Measurements from ENCODE around the gene TICRR.
A peak's percentile ranks its signal among the peaks of the same experiment; 100 is the strongest.

The TICRR gene

GRCh38 chr15:89672221-89673164 lies 97.2 kb downstream of the TICRR start:
- H3K4me3 ChIP-seq (ENCODE audit: low read depth, low read length) = no peak overlapping the region
- TF ChIP-seq CTCF (IDR thresholded peaks at IDR 0.05; ENCODE audit: borderline replicate concordance, insufficient read depth, low read depth, low read length) = no peak

- peak; percentile 74 for TF ChIP-seq CTCF (IDR thresholded peaks at IDR 0.05; ENCODE audit: borderline replicate concordance, insufficient read depth, low read depth, low read length)
- H3K4me3 ChIP-seq (ENCODE audit: low read depth, low read length) = no peak overlapping the region
These were observed 97.9 kb downstream of the TICRR start for GRCh38 chr15:89673165-89673512.

GRCh38 chr15:89674526-89674925 lies 99.3 kb downstream of the TICRR start:
- H3K4me3 ChIP-seq (ENCODE audit: low read depth, low read length) = no peak overlapping the region
- TF ChIP-seq CTCF (IDR thresholded peaks at IDR 0.05; ENCODE audit: borderline replicate concordance, insufficient read depth, low read depth, low read length) = no peak

GRCh38 chr15:89675606-89676005 lies 100.3 kb downstream of the TICRR start:
- no peak for TF ChIP-seq CTCF (IDR thresholded peaks at IDR 0.05; ENCODE audit: borderline replicate concordance, insufficient read depth, low read depth, low read length)
- H3K4me3 ChIP-seq (ENCODE audit: low read depth, low read length) = no peak overlapping the region

GRCh38 chr15:89677381-89677780 lies 102.1 kb downstream of the TICRR start:
- TF ChIP-seq CTCF (IDR thresholded peaks at IDR 0.05; ENCODE audit: borderline replicate concordance, insufficient read depth, low read depth, low read length) = no peak
- H3K4me3 ChIP-seq (ENCODE audit: low read depth, low read length) = no peak overlapping the region

Data from GM12875 (cell line).